Stimulated activated CD4-positive, alpha-beta T cell treated with anti-CD3 and anti-CD28 coated beads, Interleukin-1b, Interleukin-23, amount 100 ng/mL, for 4 hours (primary cell): ENCODE measurements around the gene PITPNM3.

ENCODE experiments used
- DNase-seq, 2 donors: peaks; one replicate each; pipeline ENCODE4 v3.0.0-alpha.2; 2020; ENCODE audit warnings: low read depth in 2 of 2

Gene PITPNM3

GRCh38 chr17:6526362-6527152, 29.8 kb downstream of the PITPNM3 start:
- DNase-seq, result no peak

GRCh38 chr17:6525731-6526130, 30.6 kb downstream of the PITPNM3 start:
- DNase-seq, result no peak

GRCh38 chr17:6525141-6525540, 31.2 kb downstream of the PITPNM3 start:
- no peak for DNase-seq

- DNase-seq, result no peak
These were observed 31.8 kb downstream of the PITPNM3 start for GRCh38 chr17:6524520-6524919.

GRCh38 chr17:6523809-6524355, 32.5 kb downstream of the PITPNM3 start:
- no peak for DNase-seq

DNA sequence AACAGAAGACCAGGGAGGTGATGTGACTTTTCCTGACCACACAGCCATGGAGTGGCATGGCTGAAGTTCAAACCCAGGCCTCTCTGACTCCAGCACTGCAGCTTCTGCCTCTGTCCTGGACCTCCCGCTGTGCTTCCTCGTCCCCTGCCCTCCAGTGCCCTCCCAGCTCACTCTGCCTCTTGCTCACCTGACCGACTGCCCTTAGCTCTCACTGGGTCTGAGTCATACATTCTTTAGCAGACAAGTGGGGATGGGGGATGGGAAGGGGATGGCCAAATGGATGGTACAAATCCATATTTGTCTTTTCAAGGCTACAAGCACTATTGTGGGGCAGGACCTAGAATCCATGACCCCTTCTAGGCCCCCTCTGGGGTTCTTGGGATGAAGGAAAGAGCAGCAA, 33.0 kb downstream of the PITPNM3 start:
- no peak for DNase-seq

DNA sequence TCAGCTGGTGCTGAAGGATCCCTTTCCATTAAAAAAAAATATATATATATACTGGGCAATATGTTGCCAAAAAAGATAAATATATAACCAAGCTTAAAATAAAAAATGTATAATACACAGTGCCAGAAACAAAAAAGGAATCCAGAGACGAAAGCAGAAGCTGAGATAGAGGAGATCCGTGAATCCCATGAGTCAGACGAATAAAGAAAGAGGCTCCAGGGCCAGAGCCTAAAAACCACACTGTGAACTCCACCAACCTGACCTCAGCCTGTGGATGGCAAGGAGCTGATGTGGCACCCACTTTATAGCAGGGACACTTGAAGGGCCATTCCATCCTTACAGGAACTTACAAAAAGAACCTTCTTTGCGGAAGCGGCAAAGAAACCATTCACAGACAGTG, 34.8 kb downstream of the PITPNM3 start:
- DNase-seq, result no peak

- no peak for DNase-seq
These were observed 39.3 kb downstream of the PITPNM3 start for GRCh38 chr17:6517062-6517461.

DNA sequence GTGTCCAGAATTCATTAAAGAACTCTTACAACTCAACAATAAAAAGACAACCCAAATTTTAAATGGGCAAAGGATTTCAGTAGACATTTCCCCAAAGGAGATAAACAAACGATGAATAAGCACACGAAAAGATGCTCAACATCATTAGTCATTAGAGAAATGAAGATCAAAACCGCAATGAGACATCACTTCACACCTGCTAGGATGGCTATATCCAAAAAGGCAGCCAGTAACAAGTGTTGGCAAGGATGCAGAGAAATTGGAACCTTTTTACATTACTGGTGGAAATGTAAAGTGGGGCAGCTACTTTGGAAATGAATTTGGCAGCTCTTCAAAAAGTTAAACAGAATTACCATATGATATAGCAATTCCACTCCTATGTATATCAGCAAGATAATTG, 42.0 kb downstream of the PITPNM3 start:
- no peak for DNase-seq

DNA sequence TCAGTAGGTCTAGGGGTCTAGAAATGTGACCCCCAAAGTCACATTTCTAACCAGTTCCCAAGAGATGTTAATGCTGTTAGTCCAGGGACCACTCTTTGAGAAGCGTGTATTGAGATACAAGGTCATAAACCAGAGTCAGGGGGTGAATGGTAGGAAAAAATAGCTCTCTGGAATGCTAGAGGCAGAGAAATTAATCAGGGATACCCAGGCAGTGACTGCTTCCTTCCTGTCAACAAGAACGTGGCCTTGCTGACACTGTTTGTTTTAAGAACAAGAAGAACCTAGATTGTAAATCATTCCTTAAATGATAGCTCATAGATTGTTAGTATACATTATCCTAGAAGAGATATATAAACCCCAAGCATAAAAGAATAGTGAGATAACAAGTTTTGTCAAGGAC, 43.8 kb downstream of the PITPNM3 start:
- no peak for DNase-seq

DNA sequence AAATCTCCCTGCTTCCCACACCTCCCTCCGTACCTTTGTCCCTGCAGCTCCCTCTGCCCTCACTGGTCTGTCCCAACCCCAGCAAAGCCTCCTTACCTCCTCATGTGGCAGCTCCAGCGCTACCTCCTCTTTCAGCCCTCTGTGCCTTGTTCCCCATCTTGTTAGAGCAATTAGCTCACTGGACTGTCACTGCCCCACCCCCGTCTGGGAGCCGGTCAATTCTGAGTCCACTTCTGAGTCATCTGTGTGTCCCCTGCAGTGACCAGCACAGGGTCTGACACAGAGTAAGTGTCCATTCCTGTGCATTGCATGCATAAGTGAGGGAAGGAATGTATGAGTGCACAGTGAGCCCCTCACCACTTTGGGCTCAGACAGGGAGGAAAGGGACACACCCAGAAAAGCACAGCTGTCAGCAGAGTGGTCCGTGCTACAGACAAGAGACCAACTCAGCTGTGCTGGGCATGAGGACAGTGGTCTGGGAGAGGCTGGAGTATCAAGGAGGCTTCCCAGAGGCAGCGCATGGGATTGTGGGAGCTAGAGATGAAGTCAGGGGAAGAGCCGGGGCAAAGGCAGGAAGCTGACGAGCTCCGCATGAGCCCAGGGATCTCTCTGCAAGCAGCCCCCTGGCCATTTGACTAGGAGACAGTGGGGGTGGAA, 45.9 kb downstream of the PITPNM3 start:
- no peak for DNase-seq

GRCh38 chr17:6509921-6510320, 46.4 kb downstream of the PITPNM3 start:
- DNase-seq, result no peak

GRCh38 chr17:6509031-6509771, 47.2 kb downstream of the PITPNM3 start:
- no peak for DNase-seq

GRCh38 chr17:6508519-6509030, 47.8 kb downstream of the PITPNM3 start:
- no peak for DNase-seq

DNA sequence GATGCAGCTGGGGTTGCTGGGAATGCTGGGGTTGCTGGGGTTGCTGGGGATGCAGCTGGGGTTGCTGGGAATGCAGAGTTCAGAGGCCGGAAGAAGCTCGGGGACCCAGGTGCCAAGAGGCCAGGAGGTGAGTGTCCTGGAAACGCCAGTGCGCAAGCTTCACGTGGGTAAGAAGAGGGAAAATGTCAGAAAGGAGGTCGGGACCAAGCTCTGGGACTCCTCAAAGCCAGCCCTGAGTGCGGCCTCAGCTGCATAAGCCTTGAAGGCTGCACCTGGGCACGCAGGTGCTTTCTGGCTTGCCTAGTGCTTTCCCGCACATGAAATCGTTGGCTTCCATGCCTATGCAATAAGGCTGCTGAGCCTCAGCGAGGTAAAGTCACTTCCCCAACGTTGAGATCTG, 48.3 kb downstream of the PITPNM3 start:
- DNase-seq, result no peak

GRCh38 chr17:6507535-6507934, 48.8 kb downstream of the PITPNM3 start:
- DNase-seq, result no peak

GRCh38 chr17:6506679-6507231, 49.6 kb downstream of the PITPNM3 start:
- DNase-seq, result no peak

DNA sequence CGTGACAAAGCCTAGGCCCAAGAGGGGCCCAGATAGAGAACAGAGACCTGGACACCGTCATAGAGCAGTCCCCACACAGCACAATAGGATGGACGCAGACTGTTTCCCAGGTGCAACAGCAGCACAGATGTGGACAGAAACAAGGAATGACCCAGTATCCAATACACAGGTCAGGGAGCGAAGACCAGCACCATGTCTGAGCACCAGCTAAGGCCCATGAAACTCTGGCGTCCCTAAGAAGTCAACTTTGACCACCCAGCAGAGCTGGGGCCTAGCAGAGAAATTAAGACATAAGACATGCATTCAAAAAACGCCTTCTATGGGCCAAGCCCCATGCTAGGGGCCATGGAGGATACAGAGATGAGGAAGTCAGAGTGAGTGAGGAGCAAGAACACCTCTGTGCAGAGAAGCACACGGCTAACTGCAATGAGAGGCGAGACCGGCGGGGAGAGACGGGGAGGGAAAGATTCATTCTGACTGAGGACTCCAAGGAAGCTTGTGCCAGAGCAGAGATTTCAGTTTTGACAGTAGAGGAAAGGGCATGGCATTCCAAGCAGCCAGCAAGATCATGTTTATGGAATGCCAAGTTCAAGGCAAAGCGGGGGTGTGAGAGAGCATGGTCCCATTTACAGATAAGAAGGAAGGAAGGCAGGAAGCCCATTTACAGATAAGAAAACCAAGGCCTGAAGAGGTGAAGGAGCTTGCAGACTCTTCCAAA, 50.8 kb downstream of the PITPNM3 start:
- DNase-seq, result no peak

- no peak for DNase-seq
These were observed 52.6 kb downstream of the PITPNM3 start for GRCh38 chr17:6503641-6504195.

DNA sequence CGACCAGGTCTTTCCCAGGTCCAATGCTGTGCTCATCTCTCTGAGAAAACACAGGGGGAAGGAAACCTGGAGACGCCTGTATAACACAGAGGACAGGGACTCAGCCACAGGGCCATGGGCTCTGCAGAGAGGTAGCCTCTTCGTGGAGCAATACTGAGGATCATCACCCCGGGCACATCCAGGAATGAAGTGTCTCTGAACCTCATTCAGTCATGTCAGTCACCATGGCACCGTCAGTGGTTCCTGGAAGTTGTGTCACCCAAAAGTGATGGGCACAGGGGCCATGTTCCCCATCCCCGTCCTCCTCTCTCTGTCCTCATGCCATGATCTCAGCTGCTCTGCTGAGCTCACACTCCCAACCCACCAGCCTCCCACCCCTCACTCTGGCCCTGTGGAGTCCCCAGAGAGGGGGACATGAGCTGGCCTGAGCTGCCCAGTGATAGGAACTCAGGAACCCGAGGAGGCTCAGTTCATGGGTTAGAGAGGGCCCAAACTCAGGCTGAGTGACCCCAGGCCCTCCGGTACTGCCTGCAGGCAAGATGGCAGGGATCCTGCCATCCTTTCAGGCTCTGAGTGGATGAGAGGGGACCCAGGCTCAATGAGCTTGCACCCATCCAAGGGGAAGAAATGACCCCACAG, 53.4 kb downstream of the PITPNM3 start:
- no peak for DNase-seq
